CD4-positive, alpha-beta T cell (primary cell): ENCODE results near the gene PSMF1. TPM values are rescaled to one million over a fixed set of nuclear protein-coding genes. Genes with fewer than 3 reads are reported as not detected.

Experiments used
- ATAC-seq: fragments of 200-7000 bp; cut with Tn5 transposase; one replicate; pipeline ENCODE4 v1.10.0; 2022; ENCODE audit warnings: mild to moderate bottlenecking; ENCODE audit not compliant: poor library complexity
- CTCF ChIA-PET: fragments of 350-600 bp; sonication (Branson Sonifier 250); formaldehyde crosslinking; loops from one replicate; lab custom pipeline; 2021; ENCODE audit warnings: antibody characterized with exemption, inconsistent platforms; lab: Charles Lee
- POLR2A ChIA-PET: fragments of 350-600 bp; sonication (Branson Sonifier 250); formaldehyde crosslinking; loops from one replicate; lab custom pipeline; 2021; ENCODE audit warnings: antibody characterized with exemption, inconsistent platforms; lab: Charles Lee
- DNase-seq, 14 experiments: peaks; one replicate each; pipeline ENCODE4 v3.0.0-alpha.2; 2013 to 2020; ENCODE audit warnings: mixed read lengths in 2 of 14
- H3K27ac ChIP-seq, 2 donors: one replicate each; pipeline versions ENCODE4 v1.5.1 to v1.7.0; 2013; ENCODE audit warnings: low read length in 2 of 2, low read depth in 1 of 2, mild to moderate bottlenecking in 1 of 2
- H3K27me3 ChIP-seq, 2 experiments: 1 replicate in 1 of 2; 2 replicates in 1 of 2; pipeline versions ENCODE4 v1.6.1 to v1.7.0; 2013; ENCODE audit warnings: low read length in 2 of 2, control low read depth in 1 of 2, mild to moderate bottlenecking in 1 of 2, moderate library complexity in 1 of 2; ENCODE audit not compliant: insufficient read depth in 2 of 2, control insufficient read depth in 1 of 2
- H3K36me3 ChIP-seq: one replicate; pipeline ENCODE4 v1.6.1; 2013; ENCODE audit warnings: low read length, control low read depth; ENCODE audit not compliant: insufficient read depth
- H3K4me1 ChIP-seq: one replicate; pipeline ENCODE4 v1.6.1; 2013; ENCODE audit warnings: low read length, control low read depth; ENCODE audit not compliant: insufficient read depth
- H3K4me3 ChIP-seq: one replicate; pipeline ENCODE4 v1.5.1; 2013; ENCODE audit warnings: mild to moderate bottlenecking, low read length, moderate library complexity
- H3K9me3 ChIP-seq, 2 experiments: 1 replicate in 1 of 2; 2 replicates in 1 of 2; pipeline versions ENCODE4 v1.6.1 to v1.7.0; 2013; ENCODE audit warnings: low read length in 2 of 2, mild to moderate bottlenecking in 2 of 2, control low read depth in 1 of 2, moderate library complexity in 1 of 2; ENCODE audit not compliant: control insufficient read depth in 1 of 2, insufficient read depth in 1 of 2
- H3K27ac Mint-ChIP-seq: one replicate; pipeline ENCODE4 v1.8.0; 2020; ENCODE audit warnings: mixed read lengths
- H3K27me3 Mint-ChIP-seq: one replicate; pipeline ENCODE4 v1.8.0; 2021; ENCODE audit warnings: mixed read lengths
- H3K36me3 Mint-ChIP-seq: one replicate; pipeline ENCODE4 v1.8.0; 2021; ENCODE audit warnings: low read depth, mixed read lengths
- H3K4me1 Mint-ChIP-seq: one replicate; pipeline ENCODE4 v1.8.0; 2021; ENCODE audit warnings: low read depth, mixed read lengths
- H3K4me3 Mint-ChIP-seq: one replicate; pipeline ENCODE4 v1.8.0; 2020; ENCODE audit warnings: mild to moderate bottlenecking, mixed read lengths
- H3K9me3 Mint-ChIP-seq: one replicate; pipeline ENCODE4 v1.8.0; 2020; ENCODE audit warnings: mixed read lengths
- CTCF ChIP-seq: fragments of 200-600 bp; IDR thresholded peaks from one replicate; pipeline ENCODE4 v1.8.0; 2022; ENCODE audit warnings: antibody characterized with exemption, mild to moderate bottlenecking
- intact Hi-C, 2 experiments: fragments of 100-400 bp; cut with DNase I in 1 of 2; cut with micrococcal nuclease in 1 of 2; formaldehyde crosslinking; loops; one replicate each; pipeline versions ENCODE4 v1.15.1 to v1.9.0; 2023 to 2025; cut with DNase I, micrococcal nuclease
- total RNA-seq, 174 experiments: library from RNA in 2 of 174; stranded (reverse) in 2 of 174; gene quantifications; one replicate each; pipeline ENCODE4 v1.2.3 and lab custom pipeline; 2021 to 2026

The PSMF1 gene
- total RNA-seq, 2 experiments from 2014 or later: 79.9 to 84.2 TPM

DNA sequence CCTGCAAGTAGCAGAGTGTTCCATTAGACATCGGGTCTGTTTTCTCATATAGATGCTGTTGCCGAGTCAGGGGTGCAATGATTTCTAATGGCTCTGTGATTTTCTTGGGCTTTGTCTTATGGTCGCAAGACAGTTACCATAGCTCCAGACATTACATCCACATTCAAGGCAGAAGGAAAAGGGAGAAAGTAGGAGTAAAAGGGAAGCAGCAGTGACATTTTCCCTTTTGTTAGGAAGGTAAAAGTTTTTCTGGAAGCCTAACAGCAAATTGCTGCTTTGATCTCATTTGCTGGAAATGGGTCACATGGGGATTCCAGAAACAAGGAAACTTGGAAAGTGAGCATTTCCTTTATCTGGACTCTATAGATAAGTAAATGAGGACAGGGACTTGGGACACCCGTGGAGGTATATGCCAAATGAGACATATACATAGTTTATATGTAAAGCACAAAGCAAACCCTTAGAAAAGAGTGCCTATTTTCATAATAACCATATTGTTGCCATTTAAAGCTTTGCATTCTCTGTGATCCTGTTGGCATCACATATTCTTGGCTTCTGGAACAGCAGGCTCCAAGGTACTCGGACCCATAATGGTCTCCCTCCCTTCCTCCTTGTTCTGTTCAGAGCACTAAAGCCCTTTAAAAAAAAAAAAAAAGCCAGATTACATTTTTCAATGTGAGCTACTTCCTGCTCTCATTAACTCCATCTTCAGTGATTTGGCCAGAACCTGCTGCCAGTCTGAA is 84.5 kb downstream of the PSMF1 start, which contains the start of gene C20orf202:
C20orf202 (plus strand) TSS at position 693 of the 743 bp plus-strand sequence. CDS start 132 bp downstream, outside the sequence.
- no peak for TF ChIP-seq CTCF
- Histone ChIP-seq H3K27ac (no peak within 1 kb of the TSS), H3K36me3 (no peaks in the 10 kb centered on the region), H3K4me3 (no peak within 1 kb of the TSS), H3K9me3 (no peaks in the 10 kb centered on the region), H3K27me3 (no peaks in the 10 kb centered on the region), H3K4me1 (no peaks in the 10 kb centered on the region)
- Mint-ChIP-seq H3K4me3 (no peak within 1 kb of the TSS), H3K27me3 (no peaks in the 10 kb centered on the region), H3K36me3 (no peaks in the 10 kb centered on the region), H3K27ac (no peak within 1 kb of the TSS), H3K4me1 (peaks cover 8% of the 10 kb centered on the region), H3K9me3 (no peaks in the 10 kb centered on the region)
- CTCF ChIA-PET: no interaction called here
- POLR2A ChIA-PET: no interaction called here
- DNase-seq: no peak
- ATAC-seq: no peak
- intact Hi-C loops: no loop called here

- Mint-ChIP-seq H3K27ac (no peak overlapping the region), H3K36me3 (no peaks in the 10 kb centered on the region), H3K27me3 (no peaks in the 10 kb centered on the region), H3K4me1 (peaks cover 8% of the 10 kb centered on the region), H3K9me3 (no peaks in the 10 kb centered on the region), H3K4me3 (no peak overlapping the region)
- TF ChIP-seq CTCF: no peak
- Histone ChIP-seq H3K9me3 (no peaks in the 10 kb centered on the region), H3K27me3 (no peaks in the 10 kb centered on the region), H3K4me1 (no peaks in the 10 kb centered on the region), H3K36me3 (no peaks in the 10 kb centered on the region), H3K27ac (no peak overlapping the region), H3K4me3 (no peak overlapping the region)
- ChIA-PET POLR2A (no interaction called here), CTCF (no interaction called here)
- no peak for ATAC-seq
- intact Hi-C loops: no loop called here
- DNase-seq: no peak
Measured at GRCh38 chr20:1203630-1204029, 85.2 kb downstream of the PSMF1 start.

- no peaks in the 10 kb centered on the region for H3K9me3 Mint-ChIP-seq
- ATAC-seq (no peak), DNase-seq (no peak)
- POLR2A ChIA-PET: no interaction called here
- Histone ChIP-seq H3K4me1 (no peaks in the 10 kb centered on the region), H3K27ac (no peak overlapping the region), H3K9me3 (no peaks in the 10 kb centered on the region), H3K36me3 (no peaks in the 10 kb centered on the region), H3K27me3 (no peaks in the 10 kb centered on the region), H3K4me3 (no peak overlapping the region)
- intact Hi-C loops: no loop called here
- CTCF ChIA-PET: no interaction called here
- H3K4me3 Mint-ChIP-seq: no peak overlapping the region
- H3K4me1 Mint-ChIP-seq: peaks cover 8% of the 10 kb centered on the region
- H3K36me3 Mint-ChIP-seq: no peaks in the 10 kb centered on the region
- no peak for TF ChIP-seq CTCF
- H3K27ac Mint-ChIP-seq: no peak overlapping the region
- H3K27me3 Mint-ChIP-seq: no peaks in the 10 kb centered on the region
Measured at GRCh38 chr20:1204113-1204512, 85.7 kb downstream of the PSMF1 start.
